NB4 (cell line): ENCODE data around the gene ADORA1.

Experiments
- DNase-seq: peaks from one replicate; pipeline ENCODE4 v3.0.0; 2010; ENCODE audit warnings: low read depth
- H3K4me3 ChIP-seq: one replicate; pipeline ENCODE4 v1.5.1; 2011; ENCODE audit warnings: mild to moderate bottlenecking, low read depth, low read length, moderate library complexity
- MYC ChIP-seq: IDR thresholded peaks from 2 replicates; pipeline ENCODE4 v1.6.1; 2011; ENCODE audit warnings: low read depth, low read length
- POLR2A ChIP-seq: IDR thresholded peaks from 2 replicates; pipeline ENCODE4 v1.6.1; 2011; ENCODE audit warnings: mild to moderate bottlenecking; ENCODE audit not compliant: insufficient read length; ENCODE audit errors: extremely low read depth
- TF ChIP-seq, protein P1 (sequence below): IDR thresholded peaks from one replicate; pipeline ENCODE4 v1.5.1; 2012; ENCODE audit warnings: low read depth, low read length
- TF ChIP-seq, protein P2 (sequence below): IDR thresholded peaks from 2 replicates; pipeline ENCODE4 v1.6.1; 2011; ENCODE audit warnings: low read depth, low read length

ADORA1 gene

DNA sequence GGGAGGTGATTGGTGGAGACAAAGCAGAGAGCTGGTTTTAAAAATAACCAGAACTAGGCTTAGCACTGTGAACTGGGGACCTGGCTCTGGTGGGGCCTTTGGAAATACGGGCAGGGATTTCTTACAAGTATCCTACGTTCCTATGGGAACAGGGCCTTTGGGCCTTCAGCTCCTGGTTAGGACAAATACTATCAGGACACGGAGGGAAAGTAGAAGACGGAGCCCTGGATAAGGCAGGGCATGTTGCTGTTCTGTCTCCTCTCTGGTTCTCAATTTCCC lies 36.4 kb upstream of the ADORA1 start:
- H3K4me3 ChIP-seq, result no peak overlapping the region

DNA sequence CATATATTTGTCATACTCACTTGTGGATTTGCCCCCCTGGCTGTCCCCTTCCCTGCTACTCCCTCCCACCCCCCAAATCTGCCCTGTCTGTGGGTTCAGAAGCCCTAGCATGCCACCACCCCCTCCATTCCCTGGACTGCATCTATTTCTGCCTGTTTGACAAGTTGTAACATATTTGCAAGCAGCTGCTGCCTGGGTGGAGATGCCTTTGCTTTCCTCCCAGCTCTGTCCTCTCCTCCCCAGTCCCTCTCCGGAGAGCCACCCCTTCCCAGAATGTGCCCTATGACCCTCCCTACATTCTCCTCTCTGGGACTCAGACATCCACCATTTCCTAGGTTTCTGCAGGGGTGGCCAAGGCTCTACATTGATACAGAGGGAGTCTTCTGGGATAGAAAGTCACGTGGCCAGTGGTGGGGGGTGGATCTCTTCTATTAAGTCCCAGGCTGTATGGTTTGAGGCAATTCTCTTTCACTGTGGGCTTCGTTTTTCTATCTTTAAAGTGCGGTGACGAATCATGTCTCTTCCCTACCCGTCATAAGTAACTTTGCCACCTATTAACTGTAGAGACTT lies 35.7 kb upstream of the ADORA1 start:
- H3K4me3 ChIP-seq, result no peak overlapping the region
- DNase-seq, result no peak
- TF ChIP-seq, protein P1, sequence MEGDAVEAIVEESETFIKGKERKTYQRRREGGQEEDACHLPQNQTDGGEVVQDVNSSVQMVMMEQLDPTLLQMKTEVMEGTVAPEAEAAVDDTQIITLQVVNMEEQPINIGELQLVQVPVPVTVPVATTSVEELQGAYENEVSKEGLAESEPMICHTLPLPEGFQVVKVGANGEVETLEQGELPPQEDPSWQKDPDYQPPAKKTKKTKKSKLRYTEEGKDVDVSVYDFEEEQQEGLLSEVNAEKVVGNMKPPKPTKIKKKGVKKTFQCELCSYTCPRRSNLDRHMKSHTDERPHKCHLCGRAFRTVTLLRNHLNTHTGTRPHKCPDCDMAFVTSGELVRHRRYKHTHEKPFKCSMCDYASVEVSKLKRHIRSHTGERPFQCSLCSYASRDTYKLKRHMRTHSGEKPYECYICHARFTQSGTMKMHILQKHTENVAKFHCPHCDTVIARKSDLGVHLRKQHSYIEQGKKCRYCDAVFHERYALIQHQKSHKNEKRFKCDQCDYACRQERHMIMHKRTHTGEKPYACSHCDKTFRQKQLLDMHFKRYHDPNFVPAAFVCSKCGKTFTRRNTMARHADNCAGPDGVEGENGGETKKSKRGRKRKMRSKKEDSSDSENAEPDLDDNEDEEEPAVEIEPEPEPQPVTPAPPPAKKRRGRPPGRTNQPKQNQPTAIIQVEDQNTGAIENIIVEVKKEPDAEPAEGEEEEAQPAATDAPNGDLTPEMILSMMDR, result no peak
- TF ChIP-seq MYC (no peak), POLR2A (no peak)
- TF ChIP-seq, protein P2, sequence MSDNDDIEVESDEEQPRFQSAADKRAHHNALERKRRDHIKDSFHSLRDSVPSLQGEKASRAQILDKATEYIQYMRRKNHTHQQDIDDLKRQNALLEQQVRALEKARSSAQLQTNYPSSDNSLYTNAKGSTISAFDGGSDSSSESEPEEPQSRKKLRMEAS, result no peak

More for the DNA sequence above, 36.4 kb upstream of the ADORA1 start:
- no peak for DNase-seq
- TF ChIP-seq, protein P1, result no peak
- TF ChIP-seq POLR2A, result no peak
- TF ChIP-seq, protein P2, result no peak
- TF ChIP-seq MYC, result no peak

DNA sequence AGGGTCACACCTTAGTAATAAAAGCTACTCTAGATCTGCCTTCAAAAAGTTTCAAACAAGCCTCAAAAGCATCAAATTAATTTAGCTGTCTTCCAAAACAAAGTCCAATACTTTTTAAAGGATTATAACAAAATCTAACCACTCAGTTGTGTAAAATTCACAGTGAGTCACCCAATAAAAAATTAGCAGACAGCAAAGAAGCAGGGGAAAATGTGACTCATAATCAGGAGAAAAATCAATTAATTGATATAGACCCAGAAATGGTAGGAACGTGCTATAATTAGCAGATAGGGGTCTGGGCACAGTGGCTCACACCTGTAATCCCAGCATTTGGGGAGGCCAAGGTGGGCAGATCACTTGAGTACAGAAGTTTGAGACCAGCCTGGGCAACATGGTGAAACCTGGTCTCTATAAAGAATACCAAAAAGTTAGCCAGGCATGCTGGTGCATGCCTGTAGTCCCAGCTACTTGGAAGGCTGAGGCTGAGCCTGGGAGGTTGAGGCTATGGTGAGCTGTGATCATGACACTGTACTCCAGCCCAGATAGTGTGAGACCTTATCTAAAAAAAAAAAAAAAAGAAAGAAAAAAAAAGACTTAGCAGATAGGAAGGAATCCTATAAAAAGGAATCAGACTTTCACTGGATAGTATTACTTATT lies 33.6 kb upstream of the ADORA1 start:
- DNase-seq, result no peak
- H3K4me3 ChIP-seq, result no peak overlapping the region
- TF ChIP-seq, protein P1, result no peak
- TF ChIP-seq, protein P2, result no peak
- TF ChIP-seq POLR2A (no peak), MYC (no peak)

DNA sequence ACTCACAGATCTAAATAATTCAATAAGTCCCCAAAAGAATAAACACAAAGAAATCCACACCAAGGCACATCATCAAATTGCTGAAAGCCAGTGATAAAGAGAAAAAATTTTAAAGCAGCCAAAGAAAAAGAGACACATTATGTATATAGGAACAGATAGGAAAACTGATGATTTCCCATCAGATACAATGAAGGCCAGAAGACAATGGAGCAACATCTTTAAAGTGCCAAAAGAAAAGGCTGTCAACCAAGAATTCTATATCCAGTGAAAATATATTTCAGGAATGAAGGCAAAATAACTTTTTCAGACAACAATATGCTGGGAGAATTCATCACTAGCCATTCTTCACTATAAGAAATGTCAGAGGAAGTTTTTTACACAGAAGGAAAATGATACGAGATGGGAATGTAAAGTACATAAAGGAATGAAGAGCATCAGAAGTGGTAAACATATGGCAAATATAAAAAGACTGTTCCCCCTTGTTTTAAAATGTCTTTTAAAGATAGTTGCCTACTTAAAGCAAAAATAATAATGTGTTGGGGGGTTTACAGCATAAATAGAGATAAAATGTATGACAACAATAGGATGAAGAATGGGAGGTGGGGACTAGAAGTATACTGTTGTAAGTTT lies 32.4 kb upstream of the ADORA1 start:
- DNase-seq, result no peak
- no peak overlapping the region for H3K4me3 ChIP-seq
- TF ChIP-seq MYC (no peak), POLR2A (no peak)
- TF ChIP-seq, protein P2, result no peak
- TF ChIP-seq, protein P1, result no peak

DNA sequence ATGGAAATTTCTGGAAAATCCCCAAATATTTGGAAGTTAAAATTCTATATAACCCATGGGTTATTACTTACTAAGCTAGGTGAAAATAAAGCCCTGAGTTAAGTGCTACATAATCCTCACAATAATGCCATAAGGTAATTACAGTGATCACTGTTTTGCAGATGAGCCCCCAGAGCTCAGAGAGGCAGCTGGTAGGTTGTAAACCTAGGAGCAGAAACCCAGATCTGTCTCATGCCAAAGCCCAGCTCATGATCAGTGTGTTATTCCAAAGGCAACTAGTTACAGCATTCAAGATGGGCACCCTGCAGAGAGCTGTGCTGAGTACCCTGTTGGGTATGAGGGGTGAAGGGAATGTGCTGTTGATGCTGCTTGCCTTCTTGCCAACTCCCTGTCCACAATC lies 31.0 kb upstream of the ADORA1 start:
- no peak overlapping the region for H3K4me3 ChIP-seq
- no peak for DNase-seq
- TF ChIP-seq, protein P1, result no peak
- TF ChIP-seq, protein P2, result no peak
- no peak for TF ChIP-seq POLR2A
- TF ChIP-seq MYC, result no peak
